Measurements from ENCODE around the gene TEK. TPM values are rescaled to one million over a fixed set of nuclear protein-coding genes. Genes with fewer than 3 reads are reported as not detected.

TEK gene
- polyA plus RNA-seq, 3 donors = not detected

GRCh38 chr9:27165068-27165467 lies 56.0 kb downstream of the TEK start:
- no peaks in the 10 kb centered on the region for H3K27me3 Mint-ChIP-seq (ENCODE audit: low read depth in 3 of 3)
- Histone ChIP-seq H4K20me1 (ENCODE audit: insufficient read depth, low read length) (no peaks in the 10 kb centered on the region), H2AFZ (ENCODE audit: insufficient read depth, low read depth, low read length, poor library complexity, severe bottlenecking) (no peak overlapping the region), H3K79me2 (ENCODE audit: insufficient read depth, low read length) (no peaks in the 10 kb centered on the region), H3K4me2 (replicated peaks; ENCODE audit: extremely low read depth, low read length, poor library complexity, severe bottlenecking) (no peak overlapping the region), H3K27me3 (ENCODE audit: control insufficient read depth in 2 of 2, insufficient read depth in 2 of 2, low read length in 2 of 2) (no peaks in the 10 kb centered on the region), H3K9me3 (replicated peaks in 1 of 2; ENCODE audit: control insufficient read depth in 1 of 2, insufficient read depth in 1 of 2, low read length in 2 of 2) (peaks cover 0 to 7% of the 10 kb centered on the region in 2 donors), H3K36me3 (replicated peaks in 1 of 2; ENCODE audit: control insufficient read depth in 1 of 2, insufficient read depth in 2 of 2, low read length in 2 of 2) (no peaks in the 10 kb centered on the region), H3K4me1 (ENCODE audit: control insufficient read depth in 1 of 2, insufficient read depth in 2 of 2, low read length in 2 of 2) (no peaks in the 10 kb centered on the region), H3K4me3 (replicated peaks in 1 of 3; ENCODE audit: low read depth in 2 of 3, low read length in 3 of 3) (no peak overlapping the region), H3K9ac (ENCODE audit: insufficient read depth, low read length, poor library complexity, severe bottlenecking) (no peak overlapping the region), H3K27ac (ENCODE audit: low read depth in 1 of 2, low read length in 2 of 2) (no peak overlapping the region)
- DNase-seq = no peak
- peaks cover 3 to 10% (median 7%) of the 10 kb centered on the region in 7 donors for H3K9me3 Mint-ChIP-seq
- no peak overlapping the region for H3K27ac Mint-ChIP-seq
- no peaks in the 10 kb centered on the region for H3K4me1 Mint-ChIP-seq
- H3K36me3 Mint-ChIP-seq = no peaks in the 10 kb centered on the region
- no peak for TF ChIP-seq CTCF (IDR thresholded peaks at IDR 0.05)
- intact Hi-C loops (cut with micrococcal nuclease) = no loop called here
- no peak overlapping the region for H3K4me3 Mint-ChIP-seq
- 93% methylated on average over 2 of the region's 3 CpGs for WGBS (ENCODE audit: insufficient coverage)

GRCh38 chr9:27165670-27166069 lies 56.6 kb downstream of the TEK start:
- no peak for DNase-seq
- intact Hi-C loops (cut with micrococcal nuclease) = no loop called here
- Mint-ChIP-seq H3K4me3 (no peak overlapping the region), H3K27ac (no peak overlapping the region), H3K9me3 (peaks cover 6 to 16% (median 12%) of the 10 kb centered on the region in 7 donors), H3K27me3 (ENCODE audit: low read depth in 3 of 3) (no peaks in the 10 kb centered on the region), H3K36me3 (no peaks in the 10 kb centered on the region), H3K4me1 (no peaks in the 10 kb centered on the region)
- Histone ChIP-seq H3K9me3 (replicated peaks in 1 of 2; ENCODE audit: control insufficient read depth in 1 of 2, insufficient read depth in 1 of 2, low read length in 2 of 2) (peaks cover 0 to 12% of the 10 kb centered on the region in 2 donors), H3K4me3 (replicated peaks in 1 of 3; ENCODE audit: low read depth in 2 of 3, low read length in 3 of 3) (no peak overlapping the region), H3K4me1 (ENCODE audit: control insufficient read depth in 1 of 2, insufficient read depth in 2 of 2, low read length in 2 of 2) (no peaks in the 10 kb centered on the region), H3K27me3 (ENCODE audit: control insufficient read depth in 2 of 2, insufficient read depth in 2 of 2, low read length in 2 of 2) (no peaks in the 10 kb centered on the region), H3K79me2 (ENCODE audit: insufficient read depth, low read length) (no peaks in the 10 kb centered on the region), H2AFZ (ENCODE audit: insufficient read depth, low read depth, low read length, poor library complexity, severe bottlenecking) (no peak overlapping the region), H3K27ac (ENCODE audit: low read depth in 1 of 2, low read length in 2 of 2) (no peak overlapping the region), H3K36me3 (replicated peaks in 1 of 2; ENCODE audit: control insufficient read depth in 1 of 2, insufficient read depth in 2 of 2, low read length in 2 of 2) (no peaks in the 10 kb centered on the region), H3K4me2 (replicated peaks; ENCODE audit: extremely low read depth, low read length, poor library complexity, severe bottlenecking) (no peak overlapping the region), H3K9ac (ENCODE audit: insufficient read depth, low read length, poor library complexity, severe bottlenecking) (no peak overlapping the region), H4K20me1 (ENCODE audit: insufficient read depth, low read length) (no peaks in the 10 kb centered on the region)
- 82% methylated on average over 6 of the region's 10 CpGs for WGBS (ENCODE audit: insufficient coverage)
- TF ChIP-seq CTCF (IDR thresholded peaks at IDR 0.05) = no peak
